Measurements from ENCODE around the gene ATCAY. TPM values are rescaled to one million over a fixed set of nuclear protein-coding genes. Genes with fewer than 3 reads are reported as not detected.

The ATCAY gene
- total RNA-seq, 4 donors from 2014 or later: 0.10 TPM; not detected in 3

DNA sequence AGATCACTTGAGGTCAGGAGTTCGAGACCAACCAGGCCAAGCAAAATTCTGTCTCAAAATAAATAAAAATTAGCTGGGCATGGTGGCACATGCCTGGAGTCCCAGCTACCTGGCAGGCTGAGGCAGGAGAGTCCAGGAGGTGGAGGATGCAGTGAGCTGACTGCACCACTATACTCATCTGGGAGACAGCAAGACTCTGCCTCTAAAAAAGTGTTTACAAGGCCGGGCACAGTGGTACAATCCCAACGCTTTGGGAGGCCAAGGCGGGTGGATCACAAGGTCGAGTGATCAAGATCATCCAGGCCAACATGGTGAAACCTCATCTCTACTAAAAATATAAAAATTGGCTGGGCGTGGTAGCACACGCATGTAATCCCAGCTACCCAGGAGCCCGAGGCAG lies 94.7 kb downstream of the ATCAY start:
- no peaks in the 10 kb centered on the region for H3K27me3 ChIP-seq
- intact Hi-C loops (cut with DNase I): no loop called here

DNA sequence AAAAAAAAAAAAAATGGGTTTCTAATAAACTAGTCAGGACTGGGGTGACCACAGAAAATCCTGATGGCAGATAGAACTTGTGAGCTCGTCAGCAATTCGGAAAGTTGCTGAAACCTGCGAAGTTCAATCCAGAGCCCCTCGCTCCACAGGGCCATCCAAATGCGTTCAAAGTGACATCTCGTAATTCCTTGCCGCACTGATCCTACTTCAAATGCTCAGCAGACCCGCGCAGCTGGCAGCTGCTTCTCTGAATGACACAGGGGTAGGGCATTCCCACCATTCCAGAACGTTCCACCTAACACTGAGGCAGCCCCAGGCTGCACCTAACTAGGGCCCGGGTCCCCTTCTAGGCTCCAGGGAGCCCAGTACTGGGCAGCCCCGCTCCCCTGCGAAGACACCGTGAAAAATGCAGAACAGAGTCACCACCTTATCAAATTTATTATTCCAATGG lies 95.2 kb downstream of the ATCAY start:
- Histone ChIP-seq H3K4me3 (replicated peaks in 1 of 3) (no peak overlapping the region), H3K36me3 (peaks cover 55 to 58% of the 10 kb centered on the region in 2 donors), H3K4me1 (no peaks in the 10 kb centered on the region), H3K27ac (no peak overlapping the region), H3K27me3 (no peaks in the 10 kb centered on the region), H3K9me3 (no peaks in the 10 kb centered on the region)
- TF ChIP-seq, protein P1, sequence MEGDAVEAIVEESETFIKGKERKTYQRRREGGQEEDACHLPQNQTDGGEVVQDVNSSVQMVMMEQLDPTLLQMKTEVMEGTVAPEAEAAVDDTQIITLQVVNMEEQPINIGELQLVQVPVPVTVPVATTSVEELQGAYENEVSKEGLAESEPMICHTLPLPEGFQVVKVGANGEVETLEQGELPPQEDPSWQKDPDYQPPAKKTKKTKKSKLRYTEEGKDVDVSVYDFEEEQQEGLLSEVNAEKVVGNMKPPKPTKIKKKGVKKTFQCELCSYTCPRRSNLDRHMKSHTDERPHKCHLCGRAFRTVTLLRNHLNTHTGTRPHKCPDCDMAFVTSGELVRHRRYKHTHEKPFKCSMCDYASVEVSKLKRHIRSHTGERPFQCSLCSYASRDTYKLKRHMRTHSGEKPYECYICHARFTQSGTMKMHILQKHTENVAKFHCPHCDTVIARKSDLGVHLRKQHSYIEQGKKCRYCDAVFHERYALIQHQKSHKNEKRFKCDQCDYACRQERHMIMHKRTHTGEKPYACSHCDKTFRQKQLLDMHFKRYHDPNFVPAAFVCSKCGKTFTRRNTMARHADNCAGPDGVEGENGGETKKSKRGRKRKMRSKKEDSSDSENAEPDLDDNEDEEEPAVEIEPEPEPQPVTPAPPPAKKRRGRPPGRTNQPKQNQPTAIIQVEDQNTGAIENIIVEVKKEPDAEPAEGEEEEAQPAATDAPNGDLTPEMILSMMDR (IDR thresholded peaks at IDR 0.05): no peak
- no peak for TF ChIP-seq POLR2A (IDR thresholded peaks at IDR 0.05)
- no peak for DNase-seq
- WGBS, 2 donors: 88 to 91% methylated on average over 14 of the region's 14 CpGs
- intact Hi-C loops (cut with DNase I): no loop called here

More for the DNA sequence above, 94.7 kb downstream of the ATCAY start:
- Histone ChIP-seq H3K4me3 (replicated peaks in 1 of 3) (no peak overlapping the region), H3K36me3 (peaks cover 50 to 52% of the 10 kb centered on the region in 2 donors), H3K27ac (no peak overlapping the region), H3K4me1 (peaks cover 0 to 3% of the 10 kb centered on the region in 2 donors), H3K9me3 (no peaks in the 10 kb centered on the region)
- TF ChIP-seq POLR2A (IDR thresholded peaks at IDR 0.05): no peak
- TF ChIP-seq, protein P1 (IDR thresholded peaks at IDR 0.05): no peak
- DNase-seq: no peak
- WGBS, 2 donors: 87 to 90% methylated on average over 8 of the region's 8 CpGs

DNA sequence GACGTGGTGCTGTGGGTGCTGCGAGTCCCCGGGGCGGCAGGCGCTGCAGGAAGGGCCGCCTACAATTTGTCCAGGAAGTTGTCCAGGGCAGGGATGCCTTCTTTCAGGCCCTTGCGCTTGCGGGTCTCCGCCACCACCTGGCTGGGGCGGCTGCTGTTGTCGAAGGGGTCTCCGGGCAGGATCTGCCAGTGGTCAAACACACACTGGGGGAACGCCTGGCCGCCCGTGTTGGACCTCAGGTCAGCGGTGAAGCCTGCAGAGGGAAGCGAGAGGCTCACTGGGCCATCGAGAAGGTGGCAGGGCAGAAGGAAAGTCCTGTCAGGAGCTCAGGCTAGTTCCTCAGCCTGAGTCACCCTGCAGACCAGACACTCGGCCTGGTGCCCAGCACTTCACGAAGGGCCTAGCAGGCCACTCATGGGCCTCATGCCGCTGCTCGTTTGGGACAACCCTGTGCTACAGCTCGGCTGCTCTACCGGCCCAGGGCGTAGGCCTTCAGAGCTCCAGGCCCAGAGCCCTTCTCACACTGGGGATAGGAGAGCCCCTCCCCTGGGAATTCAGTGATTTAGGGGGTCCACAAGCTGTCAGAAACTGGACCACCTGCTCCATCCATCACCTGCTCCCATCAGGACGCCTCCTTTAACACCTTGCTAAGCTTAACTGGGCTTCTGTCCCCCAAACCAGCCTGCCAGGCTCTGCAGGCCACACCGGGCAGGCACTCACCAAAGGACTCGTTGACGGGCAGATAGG lies 96.2 kb downstream of the ATCAY start:
- peaks cover 65 to 68% of the 10 kb centered on the region in 2 donors for H3K36me3 ChIP-seq
- intact Hi-C loops (cut with DNase I): no loop called here
- no peaks in the 10 kb centered on the region for H3K27me3 ChIP-seq
- no peaks in the 10 kb centered on the region for H3K4me1 ChIP-seq
- DNase-seq: peak in 1 of 2 donors; percentile 72
- no peak overlapping the region for H3K4me3 ChIP-seq (replicated peaks in 1 of 3)
- no peak for TF ChIP-seq POLR2A (IDR thresholded peaks at IDR 0.05)
- TF ChIP-seq, protein P1 (IDR thresholded peaks at IDR 0.05): no peak
- whole genome bisulfite sequencing, 2 donors: 92 to 95% methylated on average over 11 to 28 of the region's 29 CpGs
- no peak overlapping the region for H3K27ac ChIP-seq
- H3K9me3 ChIP-seq: no peaks in the 10 kb centered on the region

MicroRNAs within 50 kb of the gene (microRNA counts, 767-probe panel; counts per million panel counts)
- 0 counts per million in 2 donors for microRNA hsa-miR-637

Small RNAs within 50 kb of the gene (microRNA-seq; reads per million reads assigned to microRNA genes)
- gene MIR637: not detected

Small RNAs within 50 kb of the gene (small RNA-seq; reads per million reads assigned to genes)
- gene RN7SL202P: not detected

Other genes starting within 250 kb of the ATCAY start
- gene PIP5K1C, start 180.2 kb upstream of the ATCAY start, total RNA-seq: 10 to 100 TPM; 23.2 to 42.4 (median 35.0) TPM
- gene TJP3, start 172.3 kb upstream of the ATCAY start, total RNA-seq: 10 to 100 TPM; 29.7 to 43.7 (median 39.8) TPM
- gene APBA3, start 119.0 kb upstream of the ATCAY start, total RNA-seq: 10 to 100 TPM; 33.6 to 42.9 (median 38.1) TPM
- 100 to 1,000 TPM in 2 of 4 donors, 10 to 100 TPM in 2; 84.0 to 131 (median 102) TPM for gene MRPL54, start 118.0 kb upstream of the ATCAY start, total RNA-seq
- not detected for gene RAX2, start 108.5 kb upstream of the ATCAY start, total RNA-seq
- 10 to 100 TPM in 1 of 4 donors, 1 to 10 TPM in 2, under 1 TPM in 1; 0.93 to 14.7 (median 2.7) TPM for gene MATK, start 94.3 kb upstream of the ATCAY start, total RNA-seq
- not detected for gene ZFR2, start 11.6 kb upstream of the ATCAY start, total RNA-seq
- not detected for gene NMRK2, start 52.4 kb downstream of the ATCAY start, total RNA-seq
- 10 to 100 TPM; 29.6 to 61.7 (median 40.3) TPM for gene DAPK3, start 90.4 kb downstream of the ATCAY start, total RNA-seq
- 1,000 to 10,000 TPM; 1,432 to 2,189 (median 1,729) TPM for gene EEF2, start 104.8 kb downstream of the ATCAY start, total RNA-seq
- 10 to 100 TPM; 14.7 to 32.3 (median 16.0) TPM for gene PIAS4, start 127.1 kb downstream of the ATCAY start, total RNA-seq
- gene ZBTB7A, start 186.2 kb downstream of the ATCAY start, total RNA-seq: 10 to 100 TPM; 45.3 to 85.3 (median 54.9) TPM
- gene MAP2K2, start 243.4 kb downstream of the ATCAY start, total RNA-seq: 10 to 100 TPM; 59.4 to 95.3 (median 81.8) TPM